HG03342 (cell line): Measurements from ENCODE around the gene RASD1.
"Not testable (repeated sequence)": the region's sequence is repeated elsewhere in the genome, so short reads cannot be mapped to it uniquely, and the experiment has no call there.

ENCODE experiments used
- ATAC-seq: cut with Tn5 transposase; IDR thresholded peaks from one replicate; pipeline ENCODE4 v1.9.1; 2021; ENCODE audit warnings: mild to moderate bottlenecking, moderate library complexity; ENCODE audit not compliant: unreplicated experiment

RASD1 gene

GRCh38 chr17:17479209-17479608, 17.0 kb downstream of the RASD1 start:
- no peak for ATAC-seq

DNA sequence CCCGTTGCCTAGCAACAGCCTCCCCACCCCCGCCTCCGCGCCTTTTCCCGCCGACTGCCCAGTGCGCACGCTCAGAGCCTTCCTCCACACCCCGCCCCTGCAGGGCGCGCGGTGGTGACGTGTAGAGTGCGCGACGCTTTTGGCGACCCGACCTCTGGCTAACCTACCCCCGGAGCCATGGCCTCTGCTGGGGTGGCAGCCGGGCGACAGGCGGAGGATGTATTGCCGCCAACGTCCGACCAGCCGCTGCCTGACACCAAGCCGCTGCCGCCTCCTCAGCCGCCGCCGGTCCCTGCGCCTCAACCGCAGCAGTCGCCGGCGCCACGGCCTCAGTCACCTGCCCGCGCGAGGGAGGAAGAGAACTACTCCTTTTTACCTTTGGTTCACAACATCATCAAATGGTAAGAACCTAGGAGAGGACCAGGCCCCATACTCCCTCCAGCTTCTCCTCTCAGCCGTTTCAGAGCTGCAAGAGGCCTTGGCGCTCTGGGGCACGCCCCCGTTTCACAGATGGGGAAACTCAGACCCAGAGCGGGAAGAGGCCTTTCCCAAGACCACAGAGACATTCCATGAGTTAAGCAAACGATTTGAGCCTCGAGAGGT, 19.2 kb downstream of the RASD1 start, which contains the start of gene MED9:
MED9 (plus strand) TSS at position 136 of the 603 bp plus-strand sequence; CDS start at position 178, 42 bp downstream.
- ATAC-seq = peak; percentile 78

DNA sequence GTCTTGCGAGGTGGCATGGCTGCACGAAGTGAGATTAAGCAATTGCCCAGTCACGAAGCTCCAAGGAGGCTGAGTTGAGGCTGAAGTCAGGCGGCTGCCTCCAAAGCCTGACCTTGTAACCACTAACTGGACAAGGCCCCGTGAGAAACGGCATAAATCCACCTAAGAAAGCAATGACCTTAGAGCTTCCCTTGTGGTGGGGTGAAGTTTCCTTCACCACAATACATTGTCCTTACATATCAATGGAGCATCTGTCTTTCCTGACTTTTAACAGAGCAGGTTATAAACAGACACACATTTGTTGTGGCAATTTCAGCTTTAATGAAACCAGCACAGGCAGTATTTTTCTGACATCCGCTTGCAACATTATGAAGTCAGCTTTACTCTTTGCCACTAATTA, 21.9 kb downstream of the RASD1 start:
- no peak for ATAC-seq

- ATAC-seq = no peak
These were observed 23.8 kb downstream of the RASD1 start for GRCh38 chr17:17472333-17472920.

GRCh38 chr17:17469996-17470395, 26.2 kb downstream of the RASD1 start:
- no peak for ATAC-seq

DNA sequence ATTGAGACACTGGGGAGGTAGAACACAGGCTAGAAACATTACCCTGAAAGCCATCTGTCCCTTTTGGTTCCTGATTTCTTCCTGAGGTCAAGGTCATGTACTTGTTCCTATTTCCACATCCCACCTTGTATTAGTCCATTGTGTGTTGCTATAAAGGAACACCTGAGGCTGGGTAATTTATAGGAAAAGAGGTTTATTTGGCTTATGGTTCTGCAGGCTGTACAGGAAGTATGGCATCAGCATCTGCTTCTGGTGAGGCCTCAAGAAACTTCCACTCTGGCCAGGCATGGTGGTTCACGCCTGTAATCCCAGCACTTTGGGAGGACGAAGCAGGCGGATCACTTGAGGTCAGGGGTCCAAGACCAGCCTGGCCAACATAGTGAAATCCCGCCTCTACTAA, 26.8 kb downstream of the RASD1 start:
- no peak for ATAC-seq

GRCh38 chr17:17468217-17469010, 27.8 kb downstream of the RASD1 start:
- ATAC-seq = no peak

DNA sequence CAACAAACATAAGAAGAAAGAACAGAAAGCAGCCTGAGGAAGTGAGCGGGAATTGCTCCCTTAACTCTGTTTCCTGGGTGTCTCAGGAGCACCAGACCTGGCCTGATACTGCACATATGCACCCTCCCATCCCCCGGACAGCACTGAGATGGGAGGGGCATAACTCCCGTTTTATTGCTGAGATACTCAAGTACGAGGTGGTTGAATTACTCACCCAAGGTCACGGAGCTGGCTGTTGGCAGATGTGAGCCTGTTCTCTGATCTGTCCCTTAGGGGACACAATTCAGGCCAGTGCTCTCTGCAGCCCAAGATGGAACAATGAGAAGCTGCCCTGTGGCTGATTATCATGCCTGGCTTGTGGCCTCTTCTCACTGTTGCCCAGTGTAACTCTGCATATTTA, 28.5 kb downstream of the RASD1 start:
- no peak for ATAC-seq

DNA sequence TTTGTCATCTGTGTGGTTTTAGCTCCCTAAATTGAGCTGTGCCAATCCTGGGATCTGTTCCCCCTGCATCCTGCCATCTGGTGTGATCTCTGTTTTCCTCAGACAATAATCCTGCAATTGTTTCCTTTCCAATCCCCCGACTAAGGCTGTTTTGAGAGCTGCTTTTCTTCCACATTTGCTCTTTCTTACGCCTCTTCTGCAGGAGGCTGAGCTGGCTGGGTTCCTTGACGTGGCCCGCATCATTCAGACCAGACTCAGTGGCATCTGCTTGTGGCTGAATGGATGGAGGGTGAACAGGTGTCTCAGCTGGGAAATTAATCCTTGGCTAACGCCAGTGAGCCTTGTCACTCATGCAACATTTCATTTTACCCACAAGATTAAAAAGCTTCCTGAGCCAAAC, 29.2 kb downstream of the RASD1 start:
- ATAC-seq = no peak

- ATAC-seq = no peak
These were observed 29.7 kb downstream of the RASD1 start for GRCh38 chr17:17466511-17466910.

- ATAC-seq = not testable (repeated sequence)
These were observed 30.3 kb downstream of the RASD1 start for GRCh38 chr17:17465878-17466277.

DNA sequence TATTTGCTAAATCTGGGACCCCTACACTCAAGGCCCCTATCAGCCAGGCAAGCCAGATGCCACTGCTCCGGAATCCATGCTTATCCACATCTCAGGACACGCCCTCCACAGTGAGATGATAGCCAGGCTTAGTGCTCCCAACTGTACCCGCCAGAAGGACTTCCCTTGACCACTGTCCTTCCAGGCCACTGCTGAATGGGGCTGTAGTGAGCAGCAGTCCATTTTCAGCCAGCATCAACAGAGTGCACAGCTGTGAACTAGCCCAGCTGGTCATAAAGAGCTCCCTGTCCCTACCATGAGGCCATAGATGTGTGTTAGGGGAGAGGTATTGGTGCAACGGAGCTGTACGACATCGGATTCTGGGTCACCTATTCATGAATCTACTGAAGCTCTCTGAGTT, 32.4 kb downstream of the RASD1 start:
- ATAC-seq = no peak

DNA sequence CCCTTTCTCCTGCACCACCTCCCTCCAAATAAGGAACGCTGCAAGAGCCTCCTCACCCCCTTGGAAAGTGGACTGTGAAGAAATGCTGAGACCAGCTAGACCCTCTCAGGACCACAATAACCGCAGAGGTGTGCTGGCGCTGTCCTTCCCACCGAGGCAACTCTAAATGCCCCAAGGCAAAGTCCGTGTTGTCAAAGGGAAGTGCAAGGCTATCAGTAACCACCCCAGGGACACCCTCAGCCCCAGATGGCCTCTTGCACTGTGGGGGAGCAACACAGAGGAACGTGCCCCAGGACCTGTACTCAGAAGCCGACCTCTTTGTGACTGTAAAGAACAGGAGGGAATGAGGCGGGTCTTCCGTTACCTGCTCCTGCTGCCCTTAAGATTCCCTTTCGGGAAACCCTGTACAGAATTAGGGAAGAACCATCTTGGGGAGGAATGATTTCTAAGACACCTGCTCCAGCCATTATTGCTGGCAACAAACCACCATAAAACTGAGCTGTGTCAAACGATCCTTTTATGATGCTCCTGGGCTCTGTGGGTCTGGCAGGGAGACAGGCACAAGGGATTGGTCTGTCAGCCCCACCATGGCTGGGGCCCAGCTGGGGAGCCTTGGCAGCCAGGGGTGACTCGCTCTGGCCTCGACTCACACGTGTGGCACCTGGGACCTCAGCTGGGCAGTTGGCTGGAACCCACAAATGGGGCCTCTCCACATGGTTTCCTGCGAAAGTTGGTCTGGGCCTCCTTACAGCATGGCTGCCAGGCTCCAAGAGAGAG, 34.0 kb downstream of the RASD1 start:
- ATAC-seq = no peak

GRCh38 chr17:17460038-17460437, 36.2 kb downstream of the RASD1 start:
- ATAC-seq = no peak

DNA sequence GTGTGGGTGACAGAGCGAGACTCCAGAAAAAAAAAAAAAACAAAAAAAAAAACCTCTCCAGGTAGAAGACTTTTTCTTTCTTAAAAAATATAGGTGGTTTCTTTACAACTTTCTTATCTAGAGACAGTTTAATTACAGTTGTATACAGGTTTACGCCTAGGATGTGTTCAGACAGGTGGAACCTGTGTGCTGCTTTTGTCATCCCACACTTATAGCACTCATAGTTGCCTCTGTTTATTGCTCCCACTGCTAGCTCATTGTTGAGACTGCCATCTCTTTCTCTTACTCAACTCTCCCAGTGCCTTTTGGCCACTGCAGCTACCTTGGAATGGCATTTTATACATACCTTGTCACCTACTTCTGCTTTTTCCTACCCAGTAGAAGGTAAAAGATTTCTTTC, 38.5 kb downstream of the RASD1 start:
- no peak for ATAC-seq

DNA sequence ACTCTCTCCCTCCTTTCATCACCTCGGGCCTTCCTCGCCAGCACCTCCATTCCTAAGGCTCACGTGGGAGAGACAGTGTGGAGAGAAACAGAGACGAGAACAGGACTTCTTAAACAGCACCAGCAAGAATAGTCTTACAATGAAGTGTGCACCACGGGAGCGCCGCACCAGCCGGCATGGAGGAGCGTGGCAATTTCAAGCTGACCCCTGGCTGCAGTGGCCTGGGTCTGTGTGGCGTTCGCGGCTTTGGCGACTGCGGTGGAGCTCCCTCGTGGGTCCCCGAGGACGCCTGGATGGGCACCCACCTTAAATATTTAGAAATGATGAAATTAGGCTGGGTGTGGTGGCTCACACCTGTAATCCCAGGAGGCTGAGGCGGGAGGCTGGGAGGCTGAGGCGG, 39.9 kb downstream of the RASD1 start:
- no peak for ATAC-seq

DNA sequence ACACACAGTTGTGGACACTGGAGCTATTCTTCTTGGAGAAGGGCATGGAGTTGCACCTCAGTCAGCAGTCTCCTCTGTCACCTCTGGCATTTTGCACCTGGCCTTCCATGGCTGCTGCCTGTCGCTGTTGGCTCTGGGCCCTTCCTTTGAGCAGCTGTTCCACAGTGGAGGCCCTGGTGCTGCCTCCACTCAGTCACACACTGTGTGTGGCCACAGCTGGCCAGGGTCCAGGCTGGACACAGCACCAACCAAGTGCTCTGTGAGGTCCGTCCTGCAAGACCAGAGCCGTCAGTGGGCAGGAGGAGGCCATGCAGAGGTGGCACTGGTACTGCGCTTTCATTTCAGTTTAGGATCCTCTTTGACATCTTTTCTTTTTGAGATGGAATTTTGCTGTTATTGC, 41.0 kb downstream of the RASD1 start:
- no peak for ATAC-seq

- ATAC-seq = not testable (repeated sequence)
These were observed 41.5 kb downstream of the RASD1 start for GRCh38 chr17:17454700-17455099.

- ATAC-seq = no peak
These were observed 41.9 kb downstream of the RASD1 start for GRCh38 chr17:17454276-17454675.

- no peak for ATAC-seq
These were observed 43.1 kb downstream of the RASD1 start for GRCh38 chr17:17453088-17453487.

DNA sequence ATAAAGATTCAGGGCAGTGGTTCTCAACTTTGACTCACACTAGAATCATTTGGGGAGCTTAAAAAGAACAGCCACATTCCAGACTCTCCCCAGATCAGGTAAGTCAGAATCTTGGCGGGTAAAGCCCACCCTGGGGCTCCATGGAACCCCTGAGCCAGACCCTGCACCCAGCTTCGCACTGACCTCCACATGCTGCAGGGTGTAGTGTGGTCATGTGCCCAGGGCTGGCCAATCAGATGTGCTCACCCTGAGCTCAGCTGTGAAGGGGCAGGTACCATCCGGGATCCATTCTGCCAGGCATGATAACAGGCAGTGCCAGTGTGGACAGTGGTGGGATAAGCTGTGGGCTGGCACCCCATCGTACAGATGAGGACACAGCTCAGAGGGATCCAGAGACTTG, 47.5 kb downstream of the RASD1 start:
- ATAC-seq = no peak
